HT-29 (cell line): Measurements from ENCODE around the gene IPMK. TPM values are rescaled to one million over a fixed set of nuclear protein-coding genes. Genes with fewer than 3 reads are reported as not detected.
A peak's percentile ranks its signal among the peaks of the same experiment; 100 is the strongest.

ENCODE experiments used
- DNase-seq: peaks from one replicate; pipeline ENCODE4 v3.0.0-alpha.2; 2015; ENCODE audit warnings: low spot score
- total RNA-seq: library from RNA; depleted of rRNA; stranded (reverse); fragments of >200 nt; shearing (Covaris generic); gene quantifications from 2 replicates; pipeline ENCODE4 v1.2.3, GENCODE V29; 2014; rRNA removed

IPMK gene
- total RNA-seq, 1 experiment from 2014 or later, result 3.6 TPM

GRCh38 chr10:58153751-58154150 is 113.9 kb downstream of the IPMK start:
- no peak for DNase-seq

DNA sequence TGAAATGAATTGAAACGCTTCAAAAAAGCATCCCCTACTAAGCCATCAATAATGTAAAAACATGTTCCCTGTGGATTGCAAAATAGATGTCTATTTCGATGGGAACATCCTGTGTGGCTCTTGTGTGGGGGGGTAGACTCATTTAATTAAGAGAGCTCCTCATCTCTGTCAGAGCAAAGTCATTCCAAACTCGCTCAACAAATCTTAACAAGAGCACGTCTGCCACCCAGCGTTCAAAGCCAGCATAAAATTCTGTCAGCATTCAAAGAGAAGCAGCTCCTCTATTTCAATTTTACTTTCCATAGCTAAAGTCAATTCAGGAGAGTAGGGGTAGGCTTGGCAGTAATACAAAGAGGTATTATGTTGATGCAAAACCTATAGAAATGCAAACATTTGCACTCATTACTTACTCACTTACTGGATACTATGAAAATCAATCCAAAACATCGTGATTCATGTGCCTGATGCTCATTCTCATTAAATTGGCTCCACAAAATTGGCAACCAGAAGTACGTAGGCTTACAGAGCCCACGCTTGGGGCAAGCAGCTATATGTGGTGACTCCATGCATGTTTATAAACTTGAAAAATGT is 114.9 kb downstream of the IPMK start:
- DNase-seq, result peak; percentile 88

DNA sequence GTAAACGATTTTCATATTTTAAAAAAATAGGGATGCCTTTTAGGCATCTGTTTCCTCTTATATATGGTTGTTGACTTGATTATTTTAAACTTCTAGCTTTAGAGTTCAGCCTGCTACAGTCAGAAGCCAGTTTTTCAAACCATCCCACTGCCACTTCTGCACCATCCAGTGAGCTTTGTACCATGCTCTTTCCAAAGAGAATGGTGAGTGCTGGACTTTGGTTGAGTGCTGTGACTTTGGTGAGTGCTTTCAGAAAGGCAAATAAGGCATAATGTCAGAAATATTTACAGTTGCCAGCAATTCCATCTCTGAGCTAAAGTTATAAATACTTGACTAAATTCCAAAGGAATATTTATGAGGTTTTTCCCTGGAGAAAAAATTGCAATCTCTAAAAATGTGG is 117.4 kb downstream of the IPMK start:
- no peak for DNase-seq

DNA sequence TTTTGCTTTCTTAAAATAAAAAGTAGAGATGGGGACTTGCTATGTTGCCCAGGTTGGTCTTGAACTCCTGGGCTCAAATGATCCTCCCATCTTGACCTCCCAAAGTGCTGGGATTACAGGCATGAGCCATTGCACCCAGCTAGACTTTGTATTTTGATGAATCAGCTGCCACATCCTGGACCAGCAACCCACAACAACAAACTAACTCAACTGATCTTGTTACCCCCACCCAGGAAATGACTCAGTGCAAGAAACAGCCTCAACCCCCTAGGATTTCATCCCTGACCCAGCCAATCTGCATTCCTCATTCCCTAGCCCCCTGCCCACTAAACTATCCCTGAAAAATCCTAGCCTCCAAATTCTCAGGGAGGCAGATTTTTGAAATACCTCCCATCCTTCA is 123.8 kb downstream of the IPMK start:
- no peak for DNase-seq

Other genes starting within 250 kb of the IPMK start
- gene CISD1, start 1.3 kb upstream of the IPMK start, total RNA-seq, result 7.5 and 11.8 TPM in 2 replicates
- 2.3 and 2.7 TPM in 2 replicates for gene UBE2D1, start 67.1 kb upstream of the IPMK start, total RNA-seq
- 49.2 and 55.5 TPM in 2 replicates for gene TFAM, start 117.5 kb upstream of the IPMK start, total RNA-seq
- not detected in 2 replicates for gene BICC1, start 245.0 kb upstream of the IPMK start, total RNA-seq